Measurements from ENCODE around the gene PCBP2.
"Not testable (repeated sequence)": the region's sequence is repeated elsewhere in the genome, so short reads cannot be mapped to it uniquely, and the experiment has no call there.

PCBP2 gene

GRCh38 chr12:53472056-53472582 is 20.2 kb downstream of the PCBP2 start:
- no peak for DNase-seq (ENCODE audit: low read depth in 2 of 2)

GRCh38 chr12:53474077-53474476 is 22.2 kb downstream of the PCBP2 start:
- no peak for DNase-seq (ENCODE audit: low read depth in 2 of 2)

- no peak for DNase-seq (ENCODE audit: low read depth in 2 of 2)
These were observed 22.9 kb downstream of the PCBP2 start for GRCh38 chr12:53474819-53475218.

- no peak for DNase-seq (ENCODE audit: low read depth in 2 of 2)
These were observed 24.9 kb downstream of the PCBP2 start for GRCh38 chr12:53476769-53477209.

- no peak for DNase-seq (ENCODE audit: low read depth in 2 of 2)
These were observed 27.0 kb downstream of the PCBP2 start for GRCh38 chr12:53478865-53479264.

GRCh38 chr12:53479331-53479730 is 27.4 kb downstream of the PCBP2 start:
- no peak for DNase-seq (ENCODE audit: low read depth in 2 of 2)

GRCh38 chr12:53480491-53481442 is 28.9 kb downstream of the PCBP2 start:
- DNase-seq (ENCODE audit: low read depth in 2 of 2), result no peak

- DNase-seq (ENCODE audit: low read depth in 2 of 2), result not testable (repeated sequence)
These were observed 29.6 kb downstream of the PCBP2 start for GRCh38 chr12:53481458-53481857.

- DNase-seq (ENCODE audit: low read depth in 2 of 2), result no peak
These were observed 30.2 kb downstream of the PCBP2 start for GRCh38 chr12:53481939-53482586.

GRCh38 chr12:53482626-53483168 is 30.8 kb downstream of the PCBP2 start:
- DNase-seq (ENCODE audit: low read depth in 2 of 2), result no peak

GRCh38 chr12:53483225-53483978 is 31.5 kb downstream of the PCBP2 start:
- no peak for DNase-seq (ENCODE audit: low read depth in 2 of 2)

- no peak for DNase-seq (ENCODE audit: low read depth in 2 of 2)
These were observed 32.1 kb downstream of the PCBP2 start for GRCh38 chr12:53483979-53484377.

- no peak for DNase-seq (ENCODE audit: low read depth in 2 of 2)
These were observed 33.0 kb downstream of the PCBP2 start for GRCh38 chr12:53484686-53485575.

- DNase-seq (ENCODE audit: low read depth in 2 of 2), result no peak
These were observed 34.2 kb downstream of the PCBP2 start for GRCh38 chr12:53485955-53486735.

- DNase-seq (ENCODE audit: low read depth in 2 of 2), result no peak
These were observed 35.0 kb downstream of the PCBP2 start for GRCh38 chr12:53486736-53487487.

GRCh38 chr12:53489242-53489864 is 37.5 kb downstream of the PCBP2 start:
- no peak for DNase-seq (ENCODE audit: low read depth in 2 of 2)

GRCh38 chr12:53492188-53492587 is 40.3 kb downstream of the PCBP2 start:
- DNase-seq (ENCODE audit: low read depth in 2 of 2), result no peak

GRCh38 chr12:53492830-53493609 is 41.1 kb downstream of the PCBP2 start:
- DNase-seq (ENCODE audit: low read depth in 2 of 2), result peak; percentile 67 to 75

Data from activated CD8-positive, alpha-beta memory T cell treated with anti-CD3 and anti-CD28 coated beads for 4 hours (primary cell).